Prostate gland (tissue), 2 donors: Measurements from ENCODE around the gene CCR7. TPM values are rescaled to one million over a fixed set of nuclear protein-coding genes. Genes with fewer than 3 reads are reported as not detected.

ENCODE experiments used
- DNase-seq: peaks from one replicate; pipeline ENCODE4 v3.0.0-alpha.2; 2019; ENCODE audit warnings: low spot score
- H3K27ac ChIP-seq, 2 donors: fragments of 200-600 bp; sonication (generic); 2 replicates each; pipeline ENCODE4 v1.5.1; 2017 to 2019
- H3K27me3 ChIP-seq: fragments of 200-600 bp; sonication (generic); replicated peaks from 2 replicates; pipeline ENCODE4 v1.5.1; 2019; ENCODE audit not compliant: insufficient read depth
- H3K36me3 ChIP-seq, 2 donors: fragments of 200-600 bp; sonication (generic); 1 replicate in 1 of 2; 2 replicates in 1 of 2; pipeline versions ENCODE4 v1.5.1 to v1.8.1; 2017 to 2019
- H3K4me1 ChIP-seq: fragments of 200-600 bp; sonication (generic); replicated peaks from 2 replicates; pipeline ENCODE4 v1.5.1; 2019
- H3K4me3 ChIP-seq, 2 donors: fragments of 200-600 bp; sonication (generic); 2 replicates each; pipeline ENCODE4 v1.5.1; 2017 to 2019
- H3K9me3 ChIP-seq: fragments of 200-600 bp; sonication (generic); 2 replicates; pipeline ENCODE4 v1.5.1; 2017
- POLR2A ChIP-seq: fragments of 450-650 bp; IDR thresholded peaks from one replicate; pipeline ENCODE4 v1.6.1; 2016; ENCODE audit warnings: antibody characterized with exemption, mild to moderate bottlenecking
- POLR2AphosphoS5 ChIP-seq: sonication (generic); formaldehyde crosslinking; IDR thresholded peaks from one replicate; pipeline ENCODE4 v1.6.1; 2017; ENCODE audit warnings: antibody characterized with exemption
- WGBS: methylation state at CpG from one replicate; pipeline ENCODE4 v1.1.5; 2018; 5-methylcytosine and 5-hydroxymethylcytosine counted together
- intact Hi-C: fragments of 100-400 bp; cut with DNase I; formaldehyde crosslinking; loops from one replicate; pipeline ENCODE4 v1.14.2; 2022
- total RNA-seq, 2 donors: library from RNA; depleted of rRNA; stranded (reverse); fragments of >200 nt; gene quantifications; one replicate each; pipeline ENCODE4 v1.1.0, GENCODE V29; 2016
- TF ChIP-seq, protein P1 (sequence below), 4 experiments: fragments of 200-600 bp in 2 of 4; fragments of 450-650 bp in 2 of 4; sonication (generic) in 2 of 4; IDR thresholded peaks; 1 replicate in 3 of 4; 2 replicates in 1 of 4; pipeline ENCODE4 v1.5.1; 2016 to 2019; ENCODE audit warnings: antibody characterized with exemption in 4 of 4, mild to moderate bottlenecking in 2 of 4, moderate library complexity in 2 of 4

The CCR7 gene
- total RNA-seq, 2 donors from 2014 or later, result 0.40 TPM; not detected in 1

DNA sequence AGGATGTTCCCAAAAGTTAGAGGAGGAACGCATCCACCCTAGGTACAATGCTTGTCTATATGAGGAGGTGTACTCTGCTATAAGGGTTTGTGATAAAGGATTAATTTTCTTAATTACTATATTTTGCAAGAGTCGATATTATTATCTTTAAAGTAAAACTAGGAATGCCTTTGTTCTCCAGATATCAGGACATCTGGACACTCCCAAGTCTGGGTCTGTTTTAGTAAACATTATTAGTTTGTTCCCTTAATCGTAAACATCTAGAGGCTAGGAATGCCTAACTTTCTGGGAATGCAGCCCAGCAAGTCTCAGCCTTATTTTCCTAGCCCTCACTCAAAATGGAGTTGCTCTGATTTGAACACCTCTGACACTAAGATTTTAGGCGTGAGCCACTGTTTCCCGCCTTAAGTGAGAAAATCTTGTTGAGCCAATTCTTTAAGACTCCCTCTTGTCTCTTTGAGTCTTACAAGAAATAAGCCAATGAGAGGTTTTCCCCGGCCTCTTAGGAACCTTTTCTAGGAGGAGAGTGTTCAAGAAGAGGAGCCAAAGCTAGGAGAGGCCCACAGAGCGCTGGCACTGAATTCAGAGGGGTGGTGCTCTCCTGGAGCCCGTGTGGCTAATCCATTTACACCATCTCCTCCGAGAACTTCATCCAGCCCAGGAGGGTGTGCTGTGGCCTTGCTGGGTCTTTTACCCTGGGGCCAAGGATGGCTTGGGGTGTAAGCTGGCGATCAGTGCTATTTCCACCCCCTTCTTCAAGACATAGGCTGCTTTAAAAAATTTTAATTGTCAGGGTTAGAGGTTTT, 41.5 kb upstream of the CCR7 start:
- no peak for DNase-seq
- 58% methylated on average over 10 of the region's 10 CpGs for WGBS
- Histone ChIP-seq H3K4me1 (no peaks in the 10 kb centered on the region), H3K27ac (no peak overlapping the region), H3K27me3 (no peaks in the 10 kb centered on the region), H3K36me3 (no peaks in the 10 kb centered on the region), H3K4me3 (no peak overlapping the region), H3K9me3 (no peaks in the 10 kb centered on the region)
- intact Hi-C loops, result no loop called here
- TF ChIP-seq, protein P1, sequence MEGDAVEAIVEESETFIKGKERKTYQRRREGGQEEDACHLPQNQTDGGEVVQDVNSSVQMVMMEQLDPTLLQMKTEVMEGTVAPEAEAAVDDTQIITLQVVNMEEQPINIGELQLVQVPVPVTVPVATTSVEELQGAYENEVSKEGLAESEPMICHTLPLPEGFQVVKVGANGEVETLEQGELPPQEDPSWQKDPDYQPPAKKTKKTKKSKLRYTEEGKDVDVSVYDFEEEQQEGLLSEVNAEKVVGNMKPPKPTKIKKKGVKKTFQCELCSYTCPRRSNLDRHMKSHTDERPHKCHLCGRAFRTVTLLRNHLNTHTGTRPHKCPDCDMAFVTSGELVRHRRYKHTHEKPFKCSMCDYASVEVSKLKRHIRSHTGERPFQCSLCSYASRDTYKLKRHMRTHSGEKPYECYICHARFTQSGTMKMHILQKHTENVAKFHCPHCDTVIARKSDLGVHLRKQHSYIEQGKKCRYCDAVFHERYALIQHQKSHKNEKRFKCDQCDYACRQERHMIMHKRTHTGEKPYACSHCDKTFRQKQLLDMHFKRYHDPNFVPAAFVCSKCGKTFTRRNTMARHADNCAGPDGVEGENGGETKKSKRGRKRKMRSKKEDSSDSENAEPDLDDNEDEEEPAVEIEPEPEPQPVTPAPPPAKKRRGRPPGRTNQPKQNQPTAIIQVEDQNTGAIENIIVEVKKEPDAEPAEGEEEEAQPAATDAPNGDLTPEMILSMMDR (IDR thresholded peaks at IDR 0.05), result no peak
- no peak for TF ChIP-seq POLR2AphosphoS5

DNA sequence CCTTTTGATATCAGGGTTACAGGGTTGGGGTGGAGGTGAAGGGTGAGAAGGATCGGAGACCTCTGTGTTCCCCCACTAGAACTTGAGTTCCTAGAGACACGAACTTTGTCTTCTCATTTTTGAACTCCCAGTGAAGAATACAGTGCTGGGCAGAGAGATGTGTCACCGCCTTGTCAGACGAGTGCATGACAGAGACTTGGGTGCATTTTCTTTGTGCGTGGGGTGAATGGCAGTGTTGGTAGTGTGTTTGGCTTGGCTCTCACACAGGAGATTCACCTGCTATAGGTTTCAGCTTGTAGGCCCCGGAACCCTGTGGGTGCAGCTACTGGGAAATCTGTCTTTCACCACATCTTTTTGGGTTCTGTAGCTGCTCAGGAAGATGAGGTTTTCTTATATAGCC, 40.0 kb upstream of the CCR7 start:
- no peak for DNase-seq
- 95% methylated on average over 6 of the region's 6 CpGs for WGBS
- H3K4me1 ChIP-seq, result no peaks in the 10 kb centered on the region
- H3K36me3 ChIP-seq, result no peaks in the 10 kb centered on the region
- intact Hi-C loops, result no loop called here
- no peaks in the 10 kb centered on the region for H3K27me3 ChIP-seq
- TF ChIP-seq, protein P1 (IDR thresholded peaks at IDR 0.05), result no peak
- TF ChIP-seq POLR2AphosphoS5, result no peak
- no peak for TF ChIP-seq POLR2A
- no peaks in the 10 kb centered on the region for H3K9me3 ChIP-seq
- H3K4me3 ChIP-seq, result no peak overlapping the region
- no peak overlapping the region for H3K27ac ChIP-seq

DNA sequence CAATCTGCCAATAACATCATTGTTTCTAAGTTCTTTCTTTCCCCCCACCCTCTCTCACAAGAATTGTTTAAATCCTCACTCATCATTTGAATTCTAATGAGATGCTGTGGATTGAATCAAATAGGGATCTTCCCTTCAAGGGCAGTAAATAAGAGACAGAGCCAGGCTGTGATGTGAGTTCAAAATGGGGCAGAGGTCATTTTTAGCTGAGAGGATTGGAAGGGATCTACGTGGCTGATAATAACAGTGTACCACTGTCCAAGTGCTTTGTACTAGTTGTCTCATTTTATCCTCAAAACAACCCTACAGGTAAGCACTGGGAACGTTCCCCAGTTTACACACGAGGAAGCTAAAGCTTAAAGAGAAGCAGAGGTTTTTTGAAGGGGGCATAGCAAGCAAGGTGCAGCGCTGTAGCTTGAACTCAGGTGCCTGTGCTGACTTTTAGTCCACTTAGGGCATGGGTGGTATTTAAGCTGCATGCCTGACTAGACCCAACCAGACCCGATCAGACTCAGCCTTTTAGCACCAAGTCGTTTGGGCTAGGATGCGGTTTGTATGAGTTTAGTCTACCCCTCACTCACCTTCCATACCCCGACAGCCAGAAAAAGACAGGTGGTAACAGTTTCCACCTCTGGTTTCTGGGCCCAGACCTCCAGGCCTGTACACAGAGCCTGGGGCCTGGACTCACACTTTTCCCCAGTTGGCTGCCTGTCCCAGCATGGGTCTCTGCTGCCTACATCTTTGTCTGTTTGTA, 39.2 kb upstream of the CCR7 start:
- H3K27me3 ChIP-seq, result no peaks in the 10 kb centered on the region
- H3K4me3 ChIP-seq, result no peak overlapping the region
- H3K36me3 ChIP-seq, result no peaks in the 10 kb centered on the region
- no peaks in the 10 kb centered on the region for H3K4me1 ChIP-seq
- no peak overlapping the region for H3K27ac ChIP-seq
- TF ChIP-seq POLR2AphosphoS5, result no peak
- TF ChIP-seq, protein P1 (IDR thresholded peaks at IDR 0.05), result no peak
- TF ChIP-seq POLR2A, result no peak
- DNase-seq, result no peak
- 92% methylated on average over 8 of the region's 8 CpGs for WGBS
- no peaks in the 10 kb centered on the region for H3K9me3 ChIP-seq
- intact Hi-C loops, result no loop called here

DNA sequence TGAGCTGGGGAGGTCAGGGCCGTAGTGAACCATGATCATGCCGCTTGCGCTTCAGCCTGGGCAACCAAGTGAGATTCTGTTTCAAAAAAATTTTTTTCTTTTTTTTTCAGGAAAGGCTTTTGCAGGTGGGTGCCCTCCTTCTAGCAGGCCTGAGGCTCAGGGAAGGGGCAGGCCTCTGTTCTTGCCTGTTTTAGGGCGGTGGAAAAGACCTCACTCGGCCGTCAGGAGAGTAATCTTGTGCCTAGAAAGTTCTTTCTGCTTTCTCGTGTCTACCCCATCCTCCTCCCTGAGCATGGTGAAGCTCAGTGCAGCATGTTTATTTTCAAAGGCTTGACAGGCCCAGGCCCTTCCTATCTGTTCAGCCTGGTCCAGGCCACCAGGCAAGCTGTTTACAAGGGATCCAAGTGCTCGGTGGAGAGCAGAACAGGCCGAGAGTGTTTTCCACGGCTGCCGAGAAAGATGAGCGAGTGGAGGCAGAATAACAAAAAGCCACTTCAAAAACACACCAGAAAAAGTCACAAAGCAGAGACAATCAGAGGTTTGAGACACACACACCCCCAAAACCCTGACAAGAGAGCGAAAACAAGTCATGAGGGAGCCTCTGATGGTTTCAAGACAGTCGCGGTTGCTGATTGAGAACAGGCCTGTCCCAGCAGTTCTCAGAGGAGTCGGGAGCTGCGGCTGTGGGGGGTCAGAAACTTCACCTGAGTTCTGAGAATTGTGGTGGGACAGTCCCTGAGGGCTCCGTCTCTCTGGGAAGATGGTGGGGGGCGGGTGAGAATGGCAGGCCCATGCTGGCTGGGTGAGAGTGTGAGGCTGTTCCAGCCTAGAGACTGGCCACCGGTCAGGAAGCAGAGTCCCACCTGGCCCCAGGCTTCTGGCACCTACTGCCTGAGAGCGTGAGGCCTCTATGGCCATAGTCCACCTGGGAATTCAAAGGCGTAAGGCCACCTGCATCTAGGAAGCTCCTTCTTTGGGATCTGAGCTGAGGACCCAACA, 37.5 kb upstream of the CCR7 start:
- Histone ChIP-seq H3K27me3 (no peaks in the 10 kb centered on the region), H3K9me3 (no peaks in the 10 kb centered on the region), H3K4me1 (no peaks in the 10 kb centered on the region), H3K27ac (peak overlapping the region in 1 of 2 donors; percentile 16), H3K36me3 (no peaks in the 10 kb centered on the region), H3K4me3 (no peak overlapping the region)
- 83% methylated on average over 22 of the region's 22 CpGs for WGBS
- no peak for DNase-seq
- intact Hi-C loops, result no loop called here
- TF ChIP-seq, protein P1 (IDR thresholded peaks at IDR 0.05), result no peak
- TF ChIP-seq POLR2A (no peak), POLR2AphosphoS5 (peak; percentile 6)
